GM13977 (cell line): ENCODE measurements around the gene DENND6B.
"Not testable (repeated sequence)": the region's sequence is repeated elsewhere in the genome, so short reads cannot be mapped to it uniquely, and the experiment has no call there.

Source experiments
- DNase-seq: peaks from one replicate; pipeline ENCODE4 v3.0.0; 2012; ENCODE audit warnings: low spot score
- in situ Hi-C: fragments of 300-500 bp; cut with MboI; formaldehyde crosslinking; loops from one replicate; pipeline ENCODE4 v1.12.0; 2022; ENCODE audit warnings: low sequenced_read_pairs, low pct_unique_long_range_greater_than_20kb, mixed read lengths, inconsistent platforms; ENCODE audit not compliant: unreplicated experiment
- TF ChIP-seq, protein P1 (sequence below): IDR thresholded peaks from 2 replicates; pipeline ENCODE4 v1.5.1; 2012; ENCODE audit warnings: mild to moderate bottlenecking, control low read depth; ENCODE audit not compliant: insufficient read depth; ENCODE audit errors: extremely low read depth, missing control alignments

Gene DENND6B

DNA sequence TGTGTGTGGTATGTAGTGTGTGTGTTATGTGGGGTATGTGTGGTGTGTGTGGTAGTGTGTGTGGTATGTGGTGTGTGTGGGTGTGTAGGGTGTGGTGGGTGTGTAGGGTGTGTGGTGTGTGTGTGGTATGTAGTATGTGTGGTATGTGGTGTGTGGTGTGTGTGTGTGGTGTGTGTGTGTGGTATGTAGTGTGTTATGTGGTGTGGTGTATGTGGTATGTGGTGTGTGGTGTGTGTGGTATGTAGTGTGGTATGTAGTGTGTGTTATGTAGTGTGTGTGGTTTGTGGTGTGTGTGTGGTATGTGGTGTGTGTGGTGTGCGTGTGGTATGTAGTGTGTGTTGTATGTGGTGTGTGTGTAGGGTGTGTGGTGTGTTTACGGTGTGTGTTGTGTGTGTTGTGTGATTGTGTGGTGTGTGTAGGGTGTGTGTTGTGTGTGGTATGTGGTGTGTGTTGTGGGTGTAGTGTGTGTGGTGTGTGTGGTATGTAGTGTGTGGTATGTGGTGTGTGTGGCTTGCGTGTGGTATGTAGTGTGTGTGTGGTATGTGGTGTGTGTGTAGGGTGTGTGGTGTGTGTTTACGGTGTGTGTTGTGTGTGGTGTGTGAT, 12.1 kb upstream of the DENND6B start:
- no peak for DNase-seq
- in situ Hi-C loops = no loop called here
- TF ChIP-seq, protein P1, sequence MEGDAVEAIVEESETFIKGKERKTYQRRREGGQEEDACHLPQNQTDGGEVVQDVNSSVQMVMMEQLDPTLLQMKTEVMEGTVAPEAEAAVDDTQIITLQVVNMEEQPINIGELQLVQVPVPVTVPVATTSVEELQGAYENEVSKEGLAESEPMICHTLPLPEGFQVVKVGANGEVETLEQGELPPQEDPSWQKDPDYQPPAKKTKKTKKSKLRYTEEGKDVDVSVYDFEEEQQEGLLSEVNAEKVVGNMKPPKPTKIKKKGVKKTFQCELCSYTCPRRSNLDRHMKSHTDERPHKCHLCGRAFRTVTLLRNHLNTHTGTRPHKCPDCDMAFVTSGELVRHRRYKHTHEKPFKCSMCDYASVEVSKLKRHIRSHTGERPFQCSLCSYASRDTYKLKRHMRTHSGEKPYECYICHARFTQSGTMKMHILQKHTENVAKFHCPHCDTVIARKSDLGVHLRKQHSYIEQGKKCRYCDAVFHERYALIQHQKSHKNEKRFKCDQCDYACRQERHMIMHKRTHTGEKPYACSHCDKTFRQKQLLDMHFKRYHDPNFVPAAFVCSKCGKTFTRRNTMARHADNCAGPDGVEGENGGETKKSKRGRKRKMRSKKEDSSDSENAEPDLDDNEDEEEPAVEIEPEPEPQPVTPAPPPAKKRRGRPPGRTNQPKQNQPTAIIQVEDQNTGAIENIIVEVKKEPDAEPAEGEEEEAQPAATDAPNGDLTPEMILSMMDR = no peak

DNA sequence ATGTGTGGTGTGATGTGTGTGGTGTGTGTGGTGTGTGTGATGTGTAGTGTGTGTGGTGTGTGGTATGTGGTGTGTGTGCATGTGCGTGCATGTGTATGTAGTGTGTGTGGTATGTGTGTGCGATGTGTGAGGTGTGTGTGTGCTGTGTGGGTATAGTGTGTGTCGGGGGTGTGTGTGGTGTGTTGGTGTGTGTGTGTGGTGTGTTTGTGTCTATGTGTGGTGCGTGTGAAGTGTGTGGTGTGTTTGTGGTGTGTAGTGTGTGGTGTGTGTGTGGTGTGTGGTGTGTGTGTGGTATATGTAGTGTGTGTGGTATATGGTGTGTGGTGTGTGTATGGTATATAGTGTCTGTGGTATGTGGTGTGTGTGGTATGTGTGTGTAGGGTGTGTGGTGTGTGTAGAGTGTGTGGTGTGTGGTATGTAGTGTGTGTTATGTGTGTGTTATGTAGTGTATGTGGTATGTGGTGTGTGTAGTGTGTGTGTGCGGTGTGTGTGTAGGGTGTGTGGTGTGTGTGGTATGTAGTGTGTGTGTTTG, 11.3 kb upstream of the DENND6B start:
- no peak for DNase-seq
- in situ Hi-C loops = no loop called here
- TF ChIP-seq, protein P1 = no peak

DNA sequence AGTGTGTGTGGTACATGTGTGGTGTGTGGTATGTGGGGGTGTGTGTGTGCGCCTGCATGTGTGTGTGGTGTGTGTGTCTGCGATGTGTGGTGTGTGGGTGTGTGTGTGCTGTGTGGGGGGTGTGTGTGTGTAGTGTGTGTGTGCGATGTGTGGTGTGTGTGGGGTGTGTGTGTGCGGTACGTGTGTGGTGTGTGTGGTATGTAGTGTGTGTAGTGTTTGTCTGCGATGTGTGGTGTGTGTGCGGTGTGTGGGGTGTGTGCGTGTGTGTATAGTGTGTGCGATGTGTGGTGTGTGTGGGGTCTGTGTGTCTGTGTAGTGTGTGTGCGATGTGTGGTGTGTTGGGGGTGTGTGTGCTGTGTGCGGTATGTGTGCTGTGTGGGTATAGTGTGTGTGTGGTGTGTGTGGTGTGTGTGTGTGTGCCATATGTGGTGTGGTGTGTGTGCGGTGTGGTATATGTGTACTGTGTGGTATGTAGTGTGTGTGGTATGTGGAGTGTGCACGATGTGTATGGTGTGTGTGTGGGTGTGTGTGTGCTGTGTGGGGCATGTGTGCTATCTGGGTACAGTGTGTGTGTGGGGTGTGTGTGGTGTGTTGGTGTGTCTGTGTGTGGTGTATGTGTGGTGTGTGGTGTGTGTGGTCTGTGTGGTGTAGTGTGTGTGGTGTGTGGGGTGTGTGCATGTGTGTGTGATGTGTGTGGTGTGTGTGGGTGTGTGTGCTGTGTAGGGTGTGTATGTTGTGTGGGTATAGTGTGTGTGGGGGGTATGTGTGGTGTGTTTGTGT, 10.6 kb upstream of the DENND6B start:
- in situ Hi-C loops = no loop called here
- TF ChIP-seq, protein P1 = no peak
- DNase-seq = no peak

DNA sequence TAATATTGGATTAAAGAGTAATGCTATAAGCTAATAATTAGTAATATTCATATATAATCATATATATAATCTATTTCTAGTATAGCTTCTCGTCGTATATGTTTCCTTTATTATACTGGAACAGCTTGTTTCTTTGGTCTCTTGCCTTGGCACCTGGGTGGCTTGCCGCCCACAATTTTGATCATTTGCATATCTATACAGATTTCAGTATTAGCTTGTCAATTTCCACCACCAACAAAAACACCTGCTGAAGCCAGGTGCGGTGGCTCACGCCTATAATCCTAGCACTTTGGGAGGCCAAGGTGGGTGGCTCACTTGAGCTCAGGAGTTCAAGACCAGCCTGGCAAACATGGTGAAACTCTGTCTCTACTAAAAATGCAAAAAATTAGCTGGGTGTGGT, 7.6 kb upstream of the DENND6B start:
- in situ Hi-C loops, DNase-seq: not testable (repeated sequence)

DNA sequence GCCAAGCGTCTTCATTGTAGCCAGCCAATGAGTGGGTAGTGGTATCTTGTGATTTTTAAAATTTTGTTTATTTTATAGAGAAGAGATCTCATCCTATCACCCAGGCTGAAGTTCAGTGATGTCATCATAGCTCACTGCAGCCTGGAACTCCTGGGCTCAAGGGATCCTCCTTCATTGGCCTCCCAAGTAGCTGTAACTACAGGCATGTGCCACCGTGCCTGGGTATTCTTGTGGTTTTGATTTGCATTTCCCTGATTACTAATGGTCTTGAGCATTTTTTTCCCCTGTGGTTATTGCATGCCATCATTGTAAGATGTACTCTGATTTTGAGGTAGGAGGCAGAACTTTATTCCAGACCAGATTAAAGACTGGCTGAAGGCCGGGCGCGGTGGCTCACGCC, 2.4 kb upstream of the DENND6B start:
- no peak for DNase-seq
- in situ Hi-C loops = loop anchor here (10.0 kb wide), 1 partner anchor 54 kb away; the partner anchor contains the start of gene MAPK11
- TF ChIP-seq, protein P1 = no peak

DNA sequence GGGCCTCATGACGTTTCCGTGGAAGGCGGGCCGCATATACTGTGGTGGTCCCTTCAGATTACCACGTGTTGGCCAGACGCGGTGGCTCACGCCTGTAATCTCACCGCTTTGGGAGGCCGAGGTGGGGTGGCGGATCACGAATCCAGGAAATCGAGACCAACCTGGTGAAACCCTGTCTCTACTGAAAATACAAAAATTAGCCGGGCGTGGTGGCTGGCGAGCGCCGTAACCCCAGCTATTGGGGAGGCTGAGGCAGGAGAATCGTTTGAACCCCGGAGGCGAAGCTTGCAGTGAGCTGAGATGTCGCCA, 853 bp upstream of the DENND6B start:
- in situ Hi-C loops = loop anchor here (10.0 kb wide), 1 partner anchor 53 kb away; the partner anchor contains the start of gene MAPK11
- no peak for DNase-seq
- TF ChIP-seq, protein P1 = no peak

DNA sequence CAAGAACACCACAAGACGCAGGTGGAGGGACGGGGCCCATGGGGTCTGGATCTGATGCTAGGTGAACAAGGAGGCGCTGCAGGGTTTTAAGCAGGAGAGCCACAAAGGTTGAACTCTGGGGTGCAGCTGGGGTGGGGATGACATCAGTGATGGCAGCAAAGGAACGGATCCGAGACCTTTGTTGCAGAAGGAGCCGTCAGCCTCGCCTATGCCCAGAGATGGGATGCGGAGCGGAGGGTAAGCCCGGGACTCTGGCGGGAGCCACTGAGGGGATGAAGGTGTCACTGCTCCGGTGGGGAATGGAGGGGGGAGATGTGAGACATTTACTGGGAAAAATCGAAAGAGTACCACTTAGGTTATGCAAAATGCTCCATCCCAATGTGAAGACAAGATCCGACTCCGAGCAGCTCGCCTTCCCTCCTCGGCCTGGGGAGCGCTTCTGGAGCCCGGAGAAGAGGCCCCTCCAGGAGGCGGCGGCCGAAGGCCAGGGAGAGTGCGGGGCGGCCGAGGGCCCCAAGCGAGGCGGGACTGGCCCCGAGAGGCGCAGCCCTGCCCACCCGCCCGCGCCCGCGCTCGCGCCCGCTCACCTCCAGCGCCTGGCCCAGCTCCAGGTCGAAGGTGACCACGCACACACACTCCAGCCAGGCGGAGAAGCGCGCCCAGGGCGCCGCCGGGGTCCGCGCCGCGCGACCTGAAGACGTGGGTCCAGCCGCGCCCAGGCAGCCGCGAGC, 422 bp downstream of the DENND6B start:
- no peak for DNase-seq
- in situ Hi-C loops = loop anchor here (10.0 kb wide), 1 partner anchor 52 kb away; the partner anchor contains the start of gene MAPK11
- TF ChIP-seq, protein P1 = no peak
